Natural killer cell (primary cell): ENCODE data around the gene RNF169. TPM values are rescaled to one million over a fixed set of nuclear protein-coding genes. Genes with fewer than 3 reads are reported as not detected.
A peak's percentile ranks its signal among the peaks of the same experiment; 100 is the strongest.

Experiments
- ATAC-seq, 3 donors: fragments of 150-1000 bp in 2 of 3; fragments of 200-7000 bp in 1 of 3; cut with Tn5 transposase; 1 replicate in 1 of 3; 2 replicates in 2 of 3; pipeline ENCODE4 v1.10.0; 2021; ENCODE audit warnings: mild to moderate bottlenecking in 2 of 3, moderate library complexity in 2 of 3
- DNase-seq, 2 donors: peaks; one replicate each; pipeline versions ENCODE4 v3.0.0 to v3.0.0-alpha.2; 2013 to 2021; ENCODE audit warnings: mixed read lengths in 1 of 2
- H3K27ac ChIP-seq: one replicate; pipeline ENCODE4 v1.5.1; 2013; ENCODE audit warnings: mild to moderate bottlenecking, low read length
- H3K27me3 ChIP-seq: one replicate; pipeline ENCODE4 v1.6.1; 2013; ENCODE audit warnings: low read length; ENCODE audit not compliant: control insufficient read depth, insufficient read depth
- H3K36me3 ChIP-seq: one replicate; pipeline ENCODE4 v1.6.1; 2013; ENCODE audit warnings: low read length; ENCODE audit not compliant: control insufficient read depth, insufficient read depth
- H3K4me1 ChIP-seq: one replicate; pipeline ENCODE4 v1.6.1; 2013; ENCODE audit warnings: low read length; ENCODE audit not compliant: control insufficient read depth, insufficient read depth
- H3K4me3 ChIP-seq: one replicate; pipeline ENCODE4 v1.5.1; 2013; ENCODE audit warnings: low read length
- H3K9me3 ChIP-seq: one replicate; pipeline ENCODE4 v1.6.1; 2013; ENCODE audit warnings: low read length; ENCODE audit not compliant: control insufficient read depth, insufficient read depth
- H3K27ac Mint-ChIP-seq, 2 donors: one replicate each; pipeline ENCODE4 v1.8.0; 2022; ENCODE audit warnings: mild to moderate bottlenecking in 2 of 2, mixed read lengths in 2 of 2, moderate library complexity in 1 of 2
- H3K27me3 Mint-ChIP-seq, 2 donors: one replicate each; pipeline ENCODE4 v1.8.0; 2022; ENCODE audit warnings: low read depth in 2 of 2, mixed read lengths in 2 of 2
- H3K36me3 Mint-ChIP-seq: one replicate; pipeline ENCODE4 v1.8.0; 2022; ENCODE audit warnings: mixed read lengths
- H3K4me1 Mint-ChIP-seq, 2 donors: one replicate each; pipeline ENCODE4 v1.8.0; 2022; ENCODE audit warnings: mixed read lengths in 2 of 2
- H3K4me3 Mint-ChIP-seq: one replicate; pipeline ENCODE4 v1.8.0; 2022; ENCODE audit warnings: mild to moderate bottlenecking, moderate library complexity, mixed read lengths
- H3K9me3 Mint-ChIP-seq, 2 donors: one replicate each; pipeline ENCODE4 v1.8.0; 2022; ENCODE audit warnings: mixed read lengths in 2 of 2
- WGBS: methylation state at CpG from one replicate; pipeline ENCODE4 v1.1.7; 2013; ENCODE audit warnings: missing lambda C conversion rate; ENCODE audit not compliant: insufficient coverage; 5-methylcytosine and 5-hydroxymethylcytosine counted together
- intact Hi-C: fragments of 100-400 bp; cut with micrococcal nuclease; formaldehyde crosslinking; loops from one replicate; pipeline ENCODE4 v1.14.2; 2022
- total RNA-seq, 4 donors: library from RNA; stranded (reverse); fragments of 120-200 nt in 1 of 4; gene quantifications; one replicate each; pipeline versions ENCODE4 v1.2.3 to v1.2.4, GENCODE V29; 2013 to 2022
- TF ChIP-seq, protein P1 (sequence below): fragments of 200-600 bp; IDR thresholded peaks from one replicate; pipeline ENCODE4 v1.8.0; 2022; ENCODE audit warnings: antibody characterized with exemption

Gene RNF169
- total RNA-seq, 3 donors from 2014 or later (not counting 1 experiment from before 2014, with no cell fraction given) = 29.1 to 39.8 (median 37.9) TPM

GRCh38 chr11:74778581-74778980 is 29.9 kb downstream of the RNF169 start:
- ATAC-seq = no peak
- over 99% methylated on average over 6 of the region's 6 CpGs for WGBS
- DNase-seq = no peak
- H3K27ac Mint-ChIP-seq = no peak overlapping the region
- intact Hi-C loops = no loop called here
- H3K4me1 ChIP-seq = peaks cover 6% of the 10 kb centered on the region
- no peak overlapping the region for H3K27ac ChIP-seq
- H3K9me3 Mint-ChIP-seq = no peaks in the 10 kb centered on the region
- TF ChIP-seq, protein P1, sequence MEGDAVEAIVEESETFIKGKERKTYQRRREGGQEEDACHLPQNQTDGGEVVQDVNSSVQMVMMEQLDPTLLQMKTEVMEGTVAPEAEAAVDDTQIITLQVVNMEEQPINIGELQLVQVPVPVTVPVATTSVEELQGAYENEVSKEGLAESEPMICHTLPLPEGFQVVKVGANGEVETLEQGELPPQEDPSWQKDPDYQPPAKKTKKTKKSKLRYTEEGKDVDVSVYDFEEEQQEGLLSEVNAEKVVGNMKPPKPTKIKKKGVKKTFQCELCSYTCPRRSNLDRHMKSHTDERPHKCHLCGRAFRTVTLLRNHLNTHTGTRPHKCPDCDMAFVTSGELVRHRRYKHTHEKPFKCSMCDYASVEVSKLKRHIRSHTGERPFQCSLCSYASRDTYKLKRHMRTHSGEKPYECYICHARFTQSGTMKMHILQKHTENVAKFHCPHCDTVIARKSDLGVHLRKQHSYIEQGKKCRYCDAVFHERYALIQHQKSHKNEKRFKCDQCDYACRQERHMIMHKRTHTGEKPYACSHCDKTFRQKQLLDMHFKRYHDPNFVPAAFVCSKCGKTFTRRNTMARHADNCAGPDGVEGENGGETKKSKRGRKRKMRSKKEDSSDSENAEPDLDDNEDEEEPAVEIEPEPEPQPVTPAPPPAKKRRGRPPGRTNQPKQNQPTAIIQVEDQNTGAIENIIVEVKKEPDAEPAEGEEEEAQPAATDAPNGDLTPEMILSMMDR = no peak
- H3K36me3 Mint-ChIP-seq = no peaks in the 10 kb centered on the region
- H3K9me3 ChIP-seq = no peaks in the 10 kb centered on the region
- H3K36me3 ChIP-seq = no peaks in the 10 kb centered on the region
- H3K27me3 ChIP-seq = no peaks in the 10 kb centered on the region
- no peak overlapping the region for H3K4me3 Mint-ChIP-seq
- H3K27me3 Mint-ChIP-seq = no peaks in the 10 kb centered on the region
- peaks cover 30 to 34% of the 10 kb centered on the region in 2 donors for H3K4me1 Mint-ChIP-seq
- no peak overlapping the region for H3K4me3 ChIP-seq

DNA sequence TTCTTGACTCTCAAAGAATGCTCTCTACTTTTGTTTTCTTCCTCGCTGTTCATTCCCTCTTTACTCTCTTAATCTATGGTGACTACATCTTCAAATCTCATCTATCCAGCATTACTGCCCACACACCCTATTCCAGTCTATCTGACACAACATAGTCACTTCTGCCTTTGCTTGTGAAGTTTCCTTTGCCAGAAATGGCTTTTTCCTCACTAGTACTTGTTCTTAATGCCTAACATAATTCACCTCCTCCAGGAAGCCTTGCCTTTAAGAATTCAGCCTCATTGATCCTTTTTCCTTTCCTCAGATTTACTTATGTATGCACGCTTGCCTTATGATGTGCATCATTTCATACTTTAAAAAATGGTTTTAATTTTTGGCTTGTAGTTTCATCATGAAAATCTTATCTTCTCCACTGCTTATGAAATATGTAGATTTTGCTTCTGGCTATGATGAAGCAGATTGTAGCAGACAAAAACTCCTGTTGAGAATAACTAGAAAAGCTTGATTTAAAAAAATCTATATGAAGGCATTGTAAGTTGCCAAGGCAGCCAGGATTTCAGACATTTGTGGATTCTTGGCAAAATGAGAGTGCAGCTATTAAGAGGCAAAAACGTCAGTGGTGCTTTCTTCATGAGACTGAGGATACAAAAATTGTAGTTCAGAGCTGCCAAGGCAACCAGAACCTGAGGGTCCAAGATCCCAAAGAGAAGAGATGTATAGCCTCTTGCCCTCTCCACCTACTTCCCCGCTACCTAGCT is 31.8 kb downstream of the RNF169 start:
- Histone ChIP-seq H3K27me3 (no peaks in the 10 kb centered on the region), H3K27ac (no peak overlapping the region), H3K4me3 (no peak overlapping the region), H3K4me1 (peaks cover 14% of the 10 kb centered on the region), H3K36me3 (no peaks in the 10 kb centered on the region), H3K9me3 (no peaks in the 10 kb centered on the region)
- Mint-ChIP-seq H3K27me3 (no peaks in the 10 kb centered on the region), H3K27ac (no peak overlapping the region), H3K36me3 (no peaks in the 10 kb centered on the region), H3K4me3 (no peak overlapping the region), H3K9me3 (no peaks in the 10 kb centered on the region), H3K4me1 (peaks cover 34 to 39% of the 10 kb centered on the region in 2 donors)
- intact Hi-C loops = no loop called here
- TF ChIP-seq, protein P1 = no peak
- ATAC-seq (no peak), DNase-seq (no peak)
- 94% methylated on average over 2 of the region's 4 CpGs for WGBS

- peak in 1 of 2 donors; percentile 66 for DNase-seq
- Mint-ChIP-seq H3K4me1 (peaks cover 38 to 39% of the 10 kb centered on the region in 2 donors), H3K4me3 (peak overlapping the region; percentile 85), H3K27ac (peak overlapping the region in 1 of 2 donors; percentile 89), H3K36me3 (no peaks in the 10 kb centered on the region), H3K27me3 (no peaks in the 10 kb centered on the region), H3K9me3 (no peaks in the 10 kb centered on the region)
- H3K4me3 ChIP-seq = peak overlapping the region; percentile 2
- ATAC-seq = peak; percentile 73 to 83 (median 79)
- WGBS = 17% methylated on average over 1 of the region's 2 CpGs
- intact Hi-C loops = loop anchor here (2.0 kb wide), 1 partner anchor 35 kb away; the partner anchor contains the start of gene RNF169
- no peaks in the 10 kb centered on the region for H3K36me3 ChIP-seq
- H3K27ac ChIP-seq = peak overlapping the region; percentile 74
- H3K4me1 ChIP-seq = peaks cover 14% of the 10 kb centered on the region
- TF ChIP-seq, protein P1 = no peak
- H3K27me3 ChIP-seq = no peaks in the 10 kb centered on the region
- no peaks in the 10 kb centered on the region for H3K9me3 ChIP-seq
Measured at GRCh38 chr11:74783241-74783871, 34.7 kb downstream of the RNF169 start.
